Stimulated activated CD8-positive, alpha-beta memory T cell treated with anti-CD3 and anti-CD28 coated beads, Interleukin-12 subunit alpha, Interleukin-12 subunit beta, amount 100 ng/mL, for 1 hour (primary cell): ENCODE data around the gene EMC7.
A peak's percentile ranks its signal among the peaks of the same experiment; 100 is the strongest.

Experiments
- DNase-seq: peaks from one replicate; pipeline ENCODE4 v3.0.0-alpha.2; 2020; ENCODE audit warnings: low read depth

The EMC7 gene

GRCh38 chr15:34038023-34038870, 63.4 kb downstream of the EMC7 start:
- peak; percentile 51 for DNase-seq
